PC-9 (cell line): Measurements from ENCODE around the gene PPP2R2C. TPM values are rescaled to one million over a fixed set of nuclear protein-coding genes. Genes with fewer than 3 reads are reported as not detected.

Source experiments
- BruUV-seq: library from RNA; stranded (reverse); fragments of 400-500 nt; replicated peaks from 2 replicates; lab custom pipeline; 2021; lab: Mats Ljungman, UMichigan
- CTCF ChIA-PET: fragments of 300-600 bp; sonication (Branson Sonifier 250); formaldehyde crosslinking; loops from one replicate; lab custom pipeline; 2022; ENCODE audit warnings: antibody characterized with exemption; lab: Charles Lee
- POLR2A ChIA-PET: fragments of 300-600 bp; sonication (Branson Sonifier 250); formaldehyde crosslinking; loops from one replicate; lab custom pipeline; 2022; ENCODE audit warnings: antibody characterized with exemption; ENCODE audit not compliant: unreplicated experiment; lab: Charles Lee
- DNase-seq, 2 experiments: peaks; one replicate each; pipeline versions ENCODE4 v3.0.0 to v3.0.0-alpha.2; 2015 to 2022; ENCODE audit warnings: mixed read lengths in 1 of 2
- H2AFZ ChIP-seq: fragments of 200-600 bp; sonication (generic); 2 replicates; pipeline ENCODE4 v1.8.1; 2017; ENCODE audit warnings: antibody characterized with exemption
- H3F3A ChIP-seq: fragments of 200-600 bp; sonication (generic); 2 replicates; pipeline ENCODE4 v1.8.1; 2017; ENCODE audit warnings: antibody characterized with exemption, mild to moderate bottlenecking, low read depth; ENCODE audit not compliant: insufficient read depth
- H3K27ac ChIP-seq: fragments of 200-600 bp; sonication (generic); 2 replicates; pipeline ENCODE4 v1.6.1; 2016; ENCODE audit warnings: mixed run types
- H3K27me3 ChIP-seq: fragments of 200-600 bp; sonication (generic); 2 replicates; pipeline ENCODE4 v1.6.1; 2016; ENCODE audit warnings: low read depth, mixed run types; ENCODE audit not compliant: insufficient read depth
- H3K36me3 ChIP-seq: fragments of 200-600 bp; sonication (generic); 2 replicates; pipeline ENCODE4 v1.6.1; 2016; ENCODE audit warnings: low read depth, mixed run types
- H3K4me1 ChIP-seq: fragments of 200-600 bp; sonication (generic); replicated peaks from 2 replicates; pipeline ENCODE4 v1.6.1; 2016; ENCODE audit warnings: mixed run types; ENCODE audit not compliant: insufficient read depth
- H3K4me2 ChIP-seq: fragments of 200-600 bp; sonication (generic); 2 replicates; pipeline ENCODE4 v1.6.1; 2017; ENCODE audit warnings: mixed run types
- H3K4me3 ChIP-seq: fragments of 200-600 bp; sonication (generic); 2 replicates; pipeline ENCODE4 v1.6.1; 2016; ENCODE audit warnings: mixed run types
- H3K79me2 ChIP-seq: fragments of 200-600 bp; sonication (generic); 2 replicates; pipeline ENCODE4 v1.6.1; 2017; ENCODE audit warnings: low read depth, mixed run types
- H3K9me2 ChIP-seq: fragments of 200-600 bp; sonication (generic); 2 replicates; pipeline ENCODE4 v1.8.1; 2017; ENCODE audit warnings: mild to moderate bottlenecking; ENCODE audit not compliant: insufficient read depth
- H3K9me3 ChIP-seq: fragments of 200-600 bp; sonication (generic); 2 replicates; pipeline ENCODE4 v1.8.1; 2016; ENCODE audit warnings: low read depth; ENCODE audit not compliant: insufficient read depth
- H4K20me1 ChIP-seq: fragments of 200-600 bp; sonication (generic); 2 replicates; pipeline ENCODE4 v1.8.1; 2017; ENCODE audit not compliant: insufficient read depth
- CTCF ChIP-seq: fragments of 200-600 bp; sonication (generic); conservative IDR thresholded peaks from 2 replicates; pipeline ENCODE4 v1.6.1; 2017; ENCODE audit warnings: mixed run types, antibody characterized with exemption, mild to moderate bottlenecking, moderate library complexity
- EZH2 ChIP-seq: fragments of 200-600 bp; sonication (generic); IDR thresholded peaks from 2 replicates; pipeline ENCODE4 v1.8.0; 2017; ENCODE audit warnings: antibody characterized with exemption, low read depth
- intact Hi-C: fragments of 100-400 bp; cut with micrococcal nuclease; formaldehyde crosslinking; loops from one replicate; pipeline ENCODE4 v1.10.0; 2022; ENCODE audit not compliant: unreplicated experiment
- total RNA-seq: library from RNA; stranded (reverse); gene quantifications from 2 replicates; pipeline ENCODE4 v1.2.3, GENCODE V29; 2021

Gene PPP2R2C
- total RNA-seq, 1 experiment from 2014 or later: 40.9 TPM

- Histone ChIP-seq H3F3A (no peaks in the 10 kb centered on the region), H3K9me2 (no peaks in the 10 kb centered on the region), H3K9me3 (no peaks in the 10 kb centered on the region), H3K79me2 (no peaks in the 10 kb centered on the region), H3K27me3 (no peaks in the 10 kb centered on the region), H2AFZ (no peak overlapping the region), H3K4me2 (no peak overlapping the region), H4K20me1 (no peaks in the 10 kb centered on the region), H3K36me3 (no peaks in the 10 kb centered on the region), H3K4me1 (no peaks in the 10 kb centered on the region), H3K4me3 (no peak overlapping the region), H3K27ac (no peak overlapping the region)
- TF ChIP-seq CTCF: no peak
- TF ChIP-seq EZH2: no peak
- POLR2A ChIA-PET: no interaction called here
- CTCF ChIA-PET: no interaction called here
- no peak for DNase-seq
- intact Hi-C loops: no loop called here
- no TSS peak for BruUV-seq
These were observed 174.4 kb downstream of the PPP2R2C start for GRCh38 chr4:6298035-6298434.

GRCh38 chr4:6297266-6297815, 175.1 kb downstream of the PPP2R2C start:
- no peaks in the 10 kb centered on the region for H3F3A ChIP-seq
- no peak overlapping the region for H2AFZ ChIP-seq
- no TSS peak for BruUV-seq
- DNase-seq: no peak
- CTCF ChIA-PET: no interaction called here
- H3K27ac ChIP-seq: no peak overlapping the region
- H3K27me3 ChIP-seq: no peaks in the 10 kb centered on the region
- no peaks in the 10 kb centered on the region for H3K4me1 ChIP-seq
- no peaks in the 10 kb centered on the region for H3K9me3 ChIP-seq
- no peaks in the 10 kb centered on the region for H3K36me3 ChIP-seq
- no peak for TF ChIP-seq EZH2
- no peak for TF ChIP-seq CTCF
- POLR2A ChIA-PET: no interaction called here
- H3K4me3 ChIP-seq: no peak overlapping the region
- intact Hi-C loops: no loop called here
- H3K4me2 ChIP-seq: no peak overlapping the region
- no peaks in the 10 kb centered on the region for H4K20me1 ChIP-seq
- no peaks in the 10 kb centered on the region for H3K9me2 ChIP-seq
- no peaks in the 10 kb centered on the region for H3K79me2 ChIP-seq

- Histone ChIP-seq H3K4me2 (no peak overlapping the region), H3K4me1 (no peaks in the 10 kb centered on the region), H3K9me3 (no peaks in the 10 kb centered on the region), H3K36me3 (no peaks in the 10 kb centered on the region), H3K9me2 (no peaks in the 10 kb centered on the region), H4K20me1 (no peaks in the 10 kb centered on the region), H3K27ac (no peak overlapping the region), H3K27me3 (no peaks in the 10 kb centered on the region), H3K79me2 (no peaks in the 10 kb centered on the region), H3F3A (no peaks in the 10 kb centered on the region), H2AFZ (no peak overlapping the region), H3K4me3 (no peak overlapping the region)
- DNase-seq: no peak
- POLR2A ChIA-PET: no interaction called here
- BruUV-seq: no TSS peak
- CTCF ChIA-PET: no interaction called here
- no peak for TF ChIP-seq CTCF
- no peak for TF ChIP-seq EZH2
- intact Hi-C loops: no loop called here
These were observed 176.4 kb downstream of the PPP2R2C start for GRCh38 chr4:6296026-6296425.
